Kidney (tissue), 14 donors: ENCODE data around the gene DDX21. TPM values are rescaled to one million over a fixed set of nuclear protein-coding genes. Genes with fewer than 3 reads are reported as not detected.

ENCODE experiments used
- DNase-seq, 5 donors: peaks; one replicate each; pipeline ENCODE4 v3.0.0-alpha.2; 2013 to 2020
- FAIRE-seq: peaks from 2 replicates; lab custom pipeline; 2012; peaks lifted over from hg19 to GRCh38; lab: Jason Lieb, UNC
- H3K27ac ChIP-seq, 2 donors: one replicate each; pipeline ENCODE4 v1.7.0; 2013; ENCODE audit warnings: low read depth in 2 of 2, low read length in 2 of 2, inconsistent platforms in 1 of 2
- H3K27me3 ChIP-seq: one replicate; pipeline ENCODE4 v1.7.1; 2013; ENCODE audit warnings: low read length, inconsistent platforms; ENCODE audit not compliant: control insufficient read depth, insufficient read depth
- H3K36me3 ChIP-seq, 3 donors: one replicate each; pipeline versions ENCODE4 v1.7.0 to v1.7.1; 2013; ENCODE audit warnings: low read length in 3 of 3, control low read depth in 1 of 3, inconsistent platforms in 1 of 3; ENCODE audit not compliant: insufficient read depth in 3 of 3, control insufficient read depth in 2 of 3
- H3K4me1 ChIP-seq, 3 donors: one replicate each; pipeline versions ENCODE4 v1.7.0 to v1.7.1; 2013; ENCODE audit warnings: low read length in 3 of 3, inconsistent platforms in 1 of 3, low read depth in 1 of 3; ENCODE audit not compliant: control insufficient read depth in 2 of 3, insufficient read depth in 2 of 3
- H3K4me3 ChIP-seq, 3 donors: one replicate each; pipeline versions ENCODE4 v1.7.0 to v1.8.1; 2013; ENCODE audit warnings: low read length in 3 of 3, control low read depth in 1 of 3, inconsistent platforms in 1 of 3
- H3K9ac ChIP-seq, 3 donors: one replicate each; pipeline versions ENCODE4 v1.7.0 to v1.7.1; 2013; ENCODE audit warnings: low read length in 3 of 3, control low read depth in 1 of 3, inconsistent platforms in 1 of 3
- H3K9me3 ChIP-seq, 3 donors: one replicate each; pipeline versions ENCODE4 v1.7.0 to v1.7.1; 2013; ENCODE audit warnings: low read length in 3 of 3, control low read depth in 1 of 3, inconsistent platforms in 1 of 3; ENCODE audit not compliant: control insufficient read depth in 2 of 3, insufficient read depth in 1 of 3
- CTCF ChIP-seq: IDR thresholded peaks from 3 replicates; pipeline ENCODE4 v1.5.1; 2012; ENCODE audit warnings: mild to moderate bottlenecking, moderate library complexity, borderline replicate concordance; ENCODE audit not compliant: insufficient read depth; ENCODE audit errors: extremely low read depth
- intact Hi-C: fragments of 100-400 bp; cut with DNase I; formaldehyde crosslinking; loops from one replicate; pipeline ENCODE4 v1.11.1; 2022
- polyA plus RNA-seq: library from polyadenylated mRNA; stranded (reverse); fragments of 350-450 nt; fragmentation: Illumina TruSeq; extraction: RNeasy Lipid Tissue Mini Kit (QIAGEN cat#74804); gene quantifications from one replicate; pipeline ENCODE4 v1.2.3, GENCODE V29; 2014; ENCODE audit warnings: low read depth, low replicate concordance; ENCODE audit not compliant: insufficient read depth
- total RNA-seq: library from RNA; stranded (reverse); fragmentation: NEBNext Ultra II Directional; extraction: Animal tissue kit (Norgen Biotek cat#: 25700); gene quantifications from one replicate; pipeline ENCODE4 v1.2.1, GENCODE V29; 2021
- donor health status: control.
- donor health status: control.
- donor health status: control.
- donor health status: control.
- donor health status: control.
- donor health status: DM: yes; HTN: yes; CAD: no.
- donor health status: Normal renal cell carcinoma (clear cell type).

Gene DDX21
- total and polyA plus RNA-seq, 2 donors from 2014 or later: 8.9 to 49.4 TPM

DNA sequence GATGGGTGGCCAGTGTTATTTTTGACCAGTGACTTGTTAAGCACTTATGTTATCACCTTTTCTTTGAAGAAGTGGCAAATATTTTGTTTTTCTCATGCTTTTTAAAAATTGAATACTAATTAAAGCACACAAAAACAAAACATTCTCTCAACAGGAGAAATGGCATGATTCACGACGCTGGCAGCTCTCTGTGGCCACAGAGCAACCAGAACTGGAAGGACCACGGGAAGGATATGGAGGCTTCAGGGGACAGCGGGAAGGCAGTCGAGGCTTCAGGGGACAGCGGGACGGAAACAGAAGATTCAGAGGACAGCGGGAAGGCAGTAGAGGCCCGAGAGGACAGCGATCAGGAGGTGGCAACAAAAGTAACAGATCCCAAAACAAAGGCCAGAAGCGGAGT, 26.4 kb downstream of the DDX21 start:
- DNase-seq (no peak), FAIRE-seq (no peak)
- Histone ChIP-seq H3K9me3 (no peaks in the 10 kb centered on the region), H3K9ac (no peak overlapping the region), H3K4me1 (no peaks in the 10 kb centered on the region), H3K27ac (no peak overlapping the region), H3K4me3 (no peak overlapping the region), H3K36me3 (peaks cover 0 to 41% (median 17%) of the 10 kb centered on the region in 3 donors), H3K27me3 (no peaks in the 10 kb centered on the region)
- TF ChIP-seq CTCF: no peak
- intact Hi-C loops: no loop called here

GRCh38 chr10:68987611-68988010, 31.6 kb downstream of the DDX21 start:
- H3K9me3 ChIP-seq: no peaks in the 10 kb centered on the region
- no peaks in the 10 kb centered on the region for H3K27me3 ChIP-seq
- no peak overlapping the region for H3K4me3 ChIP-seq
- H3K4me1 ChIP-seq: peaks cover 0 to 11% (median 5%) of the 10 kb centered on the region in 3 donors
- no peak overlapping the region for H3K9ac ChIP-seq
- H3K27ac ChIP-seq: no peak overlapping the region
- intact Hi-C loops: no loop called here
- TF ChIP-seq CTCF: no peak
- FAIRE-seq (no peak), DNase-seq (no peak)
- peaks cover 0 to 12% (median 7%) of the 10 kb centered on the region in 3 donors for H3K36me3 ChIP-seq

- DNase-seq (peak; percentile 94 to 99 (median 97)), FAIRE-seq (peak; percentile 91)
- intact Hi-C loops: no loop called here
- H3K4me1 ChIP-seq: peaks cover 0 to 11% (median 5%) of the 10 kb centered on the region in 3 donors
- peaks cover 0 to 11% (median 3%) of the 10 kb centered on the region in 3 donors for H3K36me3 ChIP-seq
- peak within 1 kb of the TSS; percentile 93 to 98 (median 97) for H3K4me3 ChIP-seq
- no peaks in the 10 kb centered on the region for H3K27me3 ChIP-seq
- H3K9me3 ChIP-seq: no peaks in the 10 kb centered on the region
- peak within 1 kb of the TSS; percentile 90 to 98 (median 91) for H3K9ac ChIP-seq
- peak within 1 kb of the TSS; percentile 32 to 79 for H3K27ac ChIP-seq
- TF ChIP-seq CTCF: peak; percentile 41
Observed at GRCh38 chr10:68988530-68989316, 32.8 kb downstream of the DDX21 start, which contains the start of gene KIFBP. Gene KIFBP (plus strand): TSS chr10:68988803. CDS start chr10:68988833, 30 bp downstream.
